HG03064 (cell line): ENCODE data around the gene OR2AT4.

ENCODE experiments used
- ATAC-seq: cut with Tn5 transposase; IDR thresholded peaks from one replicate; pipeline ENCODE4 v1.9.1; 2021; ENCODE audit warnings: low read depth; ENCODE audit not compliant: unreplicated experiment

The OR2AT4 gene

DNA sequence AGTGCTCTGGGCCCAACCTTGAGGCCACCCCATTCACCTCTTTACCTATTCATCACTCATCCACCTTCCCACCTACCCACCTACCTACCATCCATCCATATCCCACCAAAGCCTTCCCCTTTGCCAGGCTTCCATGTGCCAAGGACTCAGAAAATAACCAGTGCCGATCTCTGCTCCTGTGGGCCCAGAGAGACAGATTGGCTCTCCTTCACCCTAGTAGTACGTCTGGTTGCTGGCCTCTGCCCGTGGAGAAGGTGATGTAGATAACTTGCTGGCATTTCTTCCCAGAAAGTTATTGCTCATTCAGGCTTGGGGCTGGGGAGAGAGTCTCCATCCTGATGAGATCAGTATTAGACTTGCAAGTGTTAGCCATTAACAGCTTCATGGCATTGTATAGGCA is 62.8 kb downstream of the OR2AT4 start:
- ATAC-seq = no peak

DNA sequence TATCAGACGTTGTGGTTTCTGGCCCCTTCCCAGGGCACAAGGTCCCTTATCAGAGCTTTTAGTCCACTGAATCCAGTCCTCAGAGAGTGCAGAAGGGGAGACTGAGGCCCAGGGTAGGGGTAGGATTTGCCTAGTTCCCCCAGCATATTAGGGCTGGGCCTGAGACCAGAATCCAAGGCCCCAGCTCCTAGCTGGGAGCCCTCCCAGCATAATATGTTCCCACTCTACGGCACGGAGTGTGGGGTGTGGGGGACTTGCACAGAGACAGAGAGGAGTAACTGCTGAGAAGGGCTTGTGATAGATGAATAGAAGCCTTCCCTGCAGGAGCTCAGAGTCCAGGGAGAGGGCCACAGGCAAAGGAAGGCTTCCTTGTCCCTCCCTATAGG is 64.1 kb downstream of the OR2AT4 start:
- no peak for ATAC-seq

DNA sequence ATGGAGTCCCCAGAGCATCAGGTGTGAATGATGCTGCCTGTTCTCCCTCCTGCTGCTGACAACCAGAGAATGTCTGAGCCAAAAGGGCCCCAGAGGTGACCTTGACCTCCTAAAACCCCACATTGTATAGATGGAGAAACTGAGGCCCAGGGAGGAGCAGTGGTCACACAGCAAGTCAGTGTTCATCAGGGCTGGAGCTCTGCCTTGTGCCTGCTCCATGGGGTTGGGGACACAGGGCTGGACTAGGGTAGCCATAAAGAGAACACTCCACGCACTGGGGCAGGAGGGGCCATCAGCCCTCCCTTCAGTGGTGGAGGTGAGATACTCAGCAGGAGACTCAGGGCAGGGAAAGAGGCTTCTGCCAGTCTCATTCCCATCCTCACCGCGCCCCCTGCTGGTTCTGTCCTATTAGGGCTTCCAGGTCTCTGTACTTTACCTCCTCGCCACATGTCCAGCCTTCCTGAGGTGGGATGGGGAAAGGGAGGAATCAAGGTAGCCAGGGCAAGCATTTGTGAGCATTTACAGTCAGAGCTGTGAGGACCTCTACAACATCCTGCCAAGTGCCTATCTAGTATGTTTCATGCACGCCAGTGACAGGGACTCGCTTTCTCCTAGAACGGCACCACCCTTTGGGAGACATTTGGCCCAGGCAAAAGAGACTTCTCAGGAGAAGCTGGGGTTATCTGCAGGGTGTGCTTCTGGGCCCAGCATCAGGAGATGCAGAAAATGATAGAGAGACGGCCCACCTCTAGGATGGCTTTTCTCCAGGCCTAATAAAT is 64.7 kb downstream of the OR2AT4 start:
- ATAC-seq = no peak
